NB4 (cell line): ENCODE measurements around the gene TMC2.

Source experiments
- DNase-seq: peaks from one replicate; pipeline ENCODE4 v3.0.0; 2010; ENCODE audit warnings: low read depth
- H3K4me3 ChIP-seq: one replicate; pipeline ENCODE4 v1.5.1; 2011; ENCODE audit warnings: mild to moderate bottlenecking, low read depth, low read length, moderate library complexity
- CTCF ChIP-seq: IDR thresholded peaks from one replicate; pipeline ENCODE4 v1.5.1; 2012; ENCODE audit warnings: low read depth, low read length
- MAX ChIP-seq: IDR thresholded peaks from 2 replicates; pipeline ENCODE4 v1.6.1; 2011; ENCODE audit warnings: low read depth, low read length
- MYC ChIP-seq: IDR thresholded peaks from 2 replicates; pipeline ENCODE4 v1.6.1; 2011; ENCODE audit warnings: low read depth, low read length
- POLR2A ChIP-seq: IDR thresholded peaks from 2 replicates; pipeline ENCODE4 v1.6.1; 2011; ENCODE audit warnings: mild to moderate bottlenecking; ENCODE audit not compliant: insufficient read length; ENCODE audit errors: extremely low read depth

The TMC2 gene

GRCh38 chr20:2619961-2620595 lies 83.7 kb downstream of the TMC2 start:
- no peak for DNase-seq
- TF ChIP-seq MYC (no peak), CTCF (no peak)

GRCh38 chr20:2624190-2624589 lies 87.8 kb downstream of the TMC2 start:
- no peak for DNase-seq
- no peak overlapping the region for H3K4me3 ChIP-seq
- TF ChIP-seq CTCF, result no peak
- TF ChIP-seq POLR2A, result no peak
- TF ChIP-seq MYC, result no peak
- no peak for TF ChIP-seq MAX

More at GRCh38 chr20:2619961-2620595, 83.7 kb downstream of the TMC2 start:
- no peak overlapping the region for H3K4me3 ChIP-seq

- H3K4me3 ChIP-seq, result no peak overlapping the region
- no peak for DNase-seq
- TF ChIP-seq CTCF (no peak), MYC (no peak), MAX (no peak), POLR2A (no peak)
These were observed 88.7 kb downstream of the TMC2 start for GRCh38 chr20:2625062-2625461.

- no peak for TF ChIP-seq MYC
- DNase-seq, result no peak
- no peak overlapping the region for H3K4me3 ChIP-seq
These were observed 90.6 kb downstream of the TMC2 start for GRCh38 chr20:2626853-2627541.

- TF ChIP-seq CTCF, result peak; percentile 2
- no peak for TF ChIP-seq MAX
- H3K4me3 ChIP-seq, result no peak overlapping the region
- peak; percentile 32 for DNase-seq
These were observed 94.9 kb downstream of the TMC2 start for GRCh38 chr20:2631228-2631627.

GRCh38 chr20:2633381-2633780 lies 97.0 kb downstream of the TMC2 start:
- no peak overlapping the region for H3K4me3 ChIP-seq
- TF ChIP-seq MYC, result no peak
- TF ChIP-seq CTCF, result no peak
- TF ChIP-seq POLR2A, result no peak
- TF ChIP-seq MAX, result no peak

More at GRCh38 chr20:2633381-2633780, 97.0 kb downstream of the TMC2 start:
- DNase-seq, result no peak
